HEK293 (cell line): ENCODE results near the gene IMMT.

Source experiments
- CTCF ChIA-PET: fragments of 350-600 bp; formaldehyde crosslinking; extraction: SDS; loops from one replicate; lab custom pipeline; 2021; ENCODE audit warnings: antibody characterized with exemption; lab: Yijun Ruan, JAX
- POLR2A ChIA-PET: fragments of 300-600 bp; formaldehyde crosslinking; extraction: SDS; loops from one replicate; lab custom pipeline; 2020; ENCODE audit warnings: antibody characterized with exemption, inconsistent platforms; lab: Yijun Ruan, JAX
- H3K27ac ChIP-seq: fragments of 200-500 bp; sonication (Bioruptor generic); 2 replicates; pipeline ENCODE4 v1.5.1; 2014; ENCODE audit warnings: low read depth, low read length, control low read depth, inconsistent platforms; ENCODE audit errors: extremely low read depth
- H3K36me3 ChIP-seq, 2 experiments: fragments of 200-500 bp in 1 of 2; sonication (Bioruptor generic) in 1 of 2; 1 replicate in 1 of 2; 2 replicates in 1 of 2; pipeline ENCODE4 v1.5.1; 2014 to 2017; ENCODE audit warnings: inconsistent platforms in 2 of 2, low read length in 2 of 2; ENCODE audit not compliant: control insufficient read depth in 2 of 2, insufficient read depth in 1 of 2
- H3K4me1 ChIP-seq: fragments of 200-500 bp; sonication (Bioruptor generic); 2 replicates; pipeline ENCODE4 v1.5.1; 2014; ENCODE audit warnings: mild to moderate bottlenecking, low read length, inconsistent platforms; ENCODE audit not compliant: control insufficient read depth, insufficient read depth
- H3K4me3 ChIP-seq: 2 replicates; pipeline ENCODE4 v1.5.1; 2011; ENCODE audit warnings: low read depth, mild to moderate bottlenecking, control low read depth, low read length, moderate library complexity
- H3K9me3 ChIP-seq: fragments of 200-500 bp; sonication (Bioruptor generic); 2 replicates; pipeline ENCODE4 v1.5.1; 2014; ENCODE audit warnings: low read depth, low read length, inconsistent platforms; ENCODE audit not compliant: control insufficient read depth, insufficient read depth
- BCL11B ChIP-seq: fragments of 450-650 bp; formaldehyde crosslinking; IDR thresholded peaks from 2 replicates; pipeline ENCODE4 v1.5.1; 2016; ENCODE audit warnings: low read depth, missing biosample characterization, missing genetic modification characterization
- SCRT1 ChIP-seq: fragments of 450-650 bp; formaldehyde crosslinking; IDR thresholded peaks from 2 replicates; pipeline ENCODE4 v1.5.1; 2016; ENCODE audit warnings: missing biosample characterization, missing genetic modification characterization, borderline replicate concordance
- SCRT2 ChIP-seq: fragments of 450-650 bp; formaldehyde crosslinking; IDR thresholded peaks from 2 replicates; pipeline ENCODE4 v1.5.1; 2016; ENCODE audit warnings: missing biosample characterization, missing genetic modification characterization
- SP3 ChIP-seq: fragments of 450-650 bp; formaldehyde crosslinking; IDR thresholded peaks from 2 replicates; pipeline ENCODE4 v1.5.1; 2016; ENCODE audit warnings: missing biosample characterization, missing genetic modification characterization
- TCF7L2 ChIP-seq: IDR thresholded peaks from 2 replicates; pipeline ENCODE4 v1.6.1; 2011; ENCODE audit warnings: low read depth, mild to moderate bottlenecking, inconsistent platforms, low read length, moderate library complexity, borderline replicate concordance
- ZNF280D ChIP-seq: fragments of 450-650 bp; formaldehyde crosslinking; IDR thresholded peaks from 2 replicates; pipeline ENCODE4 v1.5.1; 2016; ENCODE audit warnings: missing biosample characterization, missing genetic modification characterization
- ZNF311 ChIP-seq: fragments of 450-650 bp; formaldehyde crosslinking; IDR thresholded peaks from 2 replicates; pipeline ENCODE4 v1.5.1; 2017; ENCODE audit warnings: missing biosample characterization, missing genetic modification characterization, borderline replicate concordance
- ZNF426 ChIP-seq: fragments of 450-650 bp; formaldehyde crosslinking; IDR thresholded peaks from 2 replicates; pipeline ENCODE4 v1.5.1; 2017; ENCODE audit warnings: missing biosample characterization, missing genetic modification characterization, mild to moderate bottlenecking, inconsistent platforms, moderate library complexity
- ZNF510 ChIP-seq: fragments of 450-650 bp; formaldehyde crosslinking; IDR thresholded peaks from 2 replicates; pipeline ENCODE4 v1.5.1; 2018; ENCODE audit warnings: mild to moderate bottlenecking, missing genetic modification characterization, missing biosample characterization; ENCODE audit not compliant: insufficient replicate concordance
- ZNF544 ChIP-seq: fragments of 450-650 bp; formaldehyde crosslinking; IDR thresholded peaks from 2 replicates; pipeline ENCODE4 v1.5.0; 2017; ENCODE audit warnings: missing biosample characterization, missing genetic modification characterization
- TF ChIP-seq, protein P1 (sequence below): fragments of 450-650 bp; IDR thresholded peaks from 2 replicates; pipeline ENCODE4 v1.5.1; 2018; ENCODE audit warnings: missing biosample characterization, missing genetic modification characterization
- TF ChIP-seq, protein P2 (sequence below): fragments of 450-650 bp; formaldehyde crosslinking; conservative IDR thresholded peaks from 2 replicates; pipeline ENCODE4 v1.5.1; 2016; ENCODE audit warnings: low read depth, missing biosample characterization, missing genetic modification characterization
- TF ChIP-seq, protein P3 (sequence below): fragments of 450-650 bp; formaldehyde crosslinking; IDR thresholded peaks from 2 replicates; pipeline ENCODE4 v1.5.1; 2016; ENCODE audit warnings: missing biosample characterization, missing genetic modification characterization

IMMT gene

GRCh38 chr2:86147793-86148192 is 47.5 kb downstream of the IMMT start:
- ChIA-PET CTCF (no interaction called here), POLR2A (no interaction called here)
- Histone ChIP-seq H3K4me1 (no peaks in the 10 kb centered on the region), H3K4me3 (no peak overlapping the region), H3K36me3 (peaks cover 54 to 86% of the 10 kb centered on the region in 2 experiments), H3K27ac (no peak overlapping the region), H3K9me3 (no peaks in the 10 kb centered on the region)
- TF ChIP-seq TCF7L2, result no peak
- TF ChIP-seq, protein P1, sequence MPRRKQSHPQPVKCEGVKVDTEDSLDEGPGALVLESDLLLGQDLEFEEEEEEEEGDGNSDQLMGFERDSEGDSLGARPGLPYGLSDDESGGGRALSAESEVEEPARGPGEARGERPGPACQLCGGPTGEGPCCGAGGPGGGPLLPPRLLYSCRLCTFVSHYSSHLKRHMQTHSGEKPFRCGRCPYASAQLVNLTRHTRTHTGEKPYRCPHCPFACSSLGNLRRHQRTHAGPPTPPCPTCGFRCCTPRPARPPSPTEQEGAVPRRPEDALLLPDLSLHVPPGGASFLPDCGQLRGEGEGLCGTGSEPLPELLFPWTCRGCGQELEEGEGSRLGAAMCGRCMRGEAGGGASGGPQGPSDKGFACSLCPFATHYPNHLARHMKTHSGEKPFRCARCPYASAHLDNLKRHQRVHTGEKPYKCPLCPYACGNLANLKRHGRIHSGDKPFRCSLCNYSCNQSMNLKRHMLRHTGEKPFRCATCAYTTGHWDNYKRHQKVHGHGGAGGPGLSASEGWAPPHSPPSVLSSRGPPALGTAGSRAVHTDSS (tag by site-specific recombination), result no peak
- no peak for TF ChIP-seq ZNF426 (tag by site-specific recombination)

GRCh38 chr2:86143926-86144685 is 51.2 kb downstream of the IMMT start:
- Histone ChIP-seq H3K36me3 (peaks cover 61 to 92% of the 10 kb centered on the region in 2 experiments), H3K27ac (no peak overlapping the region)
- CTCF ChIA-PET, result no interaction called here
- no peak for TF ChIP-seq SP3 (tag by site-specific recombination)
- TF ChIP-seq SCRT2, result peak; percentile 91
- peak; percentile 45; the same call in 1 of the 2 replicates for TF ChIP-seq SCRT1
- TF ChIP-seq, all 188 proteins: peak for 2
- POLR2A ChIA-PET, result no interaction called here
- Histone ChIP-seq H3K4me1 (no peaks in the 10 kb centered on the region), H3K9me3 (no peaks in the 10 kb centered on the region), H3K4me3 (no peak overlapping the region)

- CTCF ChIA-PET, result no interaction called here
- peaks cover 65 to 94% of the 10 kb centered on the region in 2 experiments for H3K36me3 ChIP-seq
- TF ChIP-seq, protein P2, sequence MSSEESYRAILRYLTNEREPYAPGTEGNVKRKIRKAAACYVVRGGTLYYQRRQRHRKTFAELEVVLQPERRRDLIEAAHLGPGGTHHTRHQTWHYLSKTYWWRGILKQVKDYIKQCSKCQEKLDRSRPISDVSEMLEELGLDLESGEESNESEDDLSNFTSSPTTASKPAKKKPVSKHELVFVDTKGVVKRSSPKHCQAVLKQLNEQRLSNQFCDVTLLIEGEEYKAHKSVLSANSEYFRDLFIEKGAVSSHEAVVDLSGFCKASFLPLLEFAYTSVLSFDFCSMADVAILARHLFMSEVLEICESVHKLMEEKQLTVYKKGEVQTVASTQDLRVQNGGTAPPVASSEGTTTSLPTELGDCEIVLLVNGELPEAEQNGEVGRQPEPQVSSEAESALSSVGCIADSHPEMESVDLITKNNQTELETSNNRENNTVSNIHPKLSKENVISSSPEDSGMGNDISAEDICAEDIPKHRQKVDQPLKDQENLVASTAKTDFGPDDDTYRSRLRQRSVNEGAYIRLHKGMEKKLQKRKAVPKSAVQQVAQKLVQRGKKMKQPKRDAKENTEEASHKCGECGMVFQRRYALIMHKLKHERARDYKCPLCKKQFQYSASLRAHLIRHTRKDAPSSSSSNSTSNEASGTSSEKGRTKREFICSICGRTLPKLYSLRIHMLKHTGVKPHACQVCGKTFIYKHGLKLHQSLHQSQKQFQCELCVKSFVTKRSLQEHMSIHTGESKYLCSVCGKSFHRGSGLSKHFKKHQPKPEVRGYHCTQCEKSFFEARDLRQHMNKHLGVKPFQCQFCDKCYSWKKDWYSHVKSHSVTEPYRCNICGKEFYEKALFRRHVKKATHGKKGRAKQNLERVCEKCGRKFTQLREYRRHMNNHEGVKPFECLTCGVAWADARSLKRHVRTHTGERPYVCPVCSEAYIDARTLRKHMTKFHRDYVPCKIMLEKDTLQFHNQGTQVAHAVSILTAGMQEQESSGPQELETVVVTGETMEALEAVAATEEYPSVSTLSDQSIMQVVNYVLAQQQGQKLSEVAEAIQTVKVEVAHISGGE, result no peak
Observed at GRCh38 chr2:86143307-86143706, 52.0 kb downstream of the IMMT start.

GRCh38 chr2:86142436-86143257 is 52.6 kb downstream of the IMMT start:
- H3K36me3 ChIP-seq, result peaks cover 65 to 94% of the 10 kb centered on the region in 2 experiments

More at GRCh38 chr2:86143307-86143706, 52.0 kb downstream of the IMMT start:
- H3K27ac ChIP-seq, result no peak overlapping the region
- POLR2A ChIA-PET, result interaction anchor here (0.7 kb wide), 1 partner anchor 121 kb away, joined by 4 read pairs; no protein-coding TSS in a partner anchor
- H3K4me1 ChIP-seq, result no peaks in the 10 kb centered on the region
- no peaks in the 10 kb centered on the region for H3K9me3 ChIP-seq
- no peak overlapping the region for H3K4me3 ChIP-seq

More at GRCh38 chr2:86142436-86143257, 52.6 kb downstream of the IMMT start:
- CTCF ChIA-PET, result no interaction called here
- no peak for TF ChIP-seq ZNF311 (tag by site-specific recombination)
- no peak for TF ChIP-seq ZNF280D (tag by site-specific recombination)
- TF ChIP-seq ZNF510 (tag by site-specific recombination), result no peak
- TF ChIP-seq ZNF544 (tag by site-specific recombination), result no peak
- TF ChIP-seq, protein P3, sequence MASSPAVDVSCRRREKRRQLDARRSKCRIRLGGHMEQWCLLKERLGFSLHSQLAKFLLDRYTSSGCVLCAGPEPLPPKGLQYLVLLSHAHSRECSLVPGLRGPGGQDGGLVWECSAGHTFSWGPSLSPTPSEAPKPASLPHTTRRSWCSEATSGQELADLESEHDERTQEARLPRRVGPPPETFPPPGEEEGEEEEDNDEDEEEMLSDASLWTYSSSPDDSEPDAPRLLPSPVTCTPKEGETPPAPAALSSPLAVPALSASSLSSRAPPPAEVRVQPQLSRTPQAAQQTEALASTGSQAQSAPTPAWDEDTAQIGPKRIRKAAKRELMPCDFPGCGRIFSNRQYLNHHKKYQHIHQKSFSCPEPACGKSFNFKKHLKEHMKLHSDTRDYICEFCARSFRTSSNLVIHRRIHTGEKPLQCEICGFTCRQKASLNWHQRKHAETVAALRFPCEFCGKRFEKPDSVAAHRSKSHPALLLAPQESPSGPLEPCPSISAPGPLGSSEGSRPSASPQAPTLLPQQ (tag by site-specific recombination), result no peak
- TF ChIP-seq BCL11B, result no peak
- H3K4me1 ChIP-seq, result no peaks in the 10 kb centered on the region
- H3K4me3 ChIP-seq, result no peak overlapping the region
- POLR2A ChIA-PET, result interaction anchor here (0.7 kb wide), 1 partner anchor 122 kb away, joined by 4 read pairs; no protein-coding TSS in a partner anchor
- H3K27ac ChIP-seq, result no peak overlapping the region
- H3K9me3 ChIP-seq, result no peaks in the 10 kb centered on the region
